Activated CD4-positive, alpha-beta T cell treated with anti-CD3 and anti-CD28 coated beads, Interleukin-10, Interleukin-2, amounts not matched to agents 100 ng/mL and 50 ng/mL, durations not matched to agents 16 hours and 8 hours (primary cell): ENCODE results near the gene ASRGL1.

Experiments
- DNase-seq: peaks from one replicate; pipeline ENCODE4 v3.0.0-alpha.2; 2020

Gene ASRGL1

GRCh38 chr11:62419314-62419929 lies 82.2 kb downstream of the ASRGL1 start:
- DNase-seq = no peak

GRCh38 chr11:62419943-62420342 lies 82.7 kb downstream of the ASRGL1 start:
- no peak for DNase-seq

GRCh38 chr11:62420882-62421281 lies 83.6 kb downstream of the ASRGL1 start:
- DNase-seq = no peak

GRCh38 chr11:62421996-62422395 lies 84.7 kb downstream of the ASRGL1 start:
- no peak for DNase-seq

GRCh38 chr11:62423012-62423411 lies 85.8 kb downstream of the ASRGL1 start:
- DNase-seq = no peak

- peak; percentile 87 for DNase-seq
Observed at GRCh38 chr11:62427630-62428233, 90.5 kb downstream of the ASRGL1 start.

- peak; percentile 13 for DNase-seq
Observed at GRCh38 chr11:62428871-62429560, 91.8 kb downstream of the ASRGL1 start.

- DNase-seq = no peak
Observed at GRCh38 chr11:62430425-62430824, 93.2 kb downstream of the ASRGL1 start.

- no peak for DNase-seq
Observed at GRCh38 chr11:62431171-62431901, 94.1 kb downstream of the ASRGL1 start.

- DNase-seq = no peak
Observed at GRCh38 chr11:62432695-62433094, 95.4 kb downstream of the ASRGL1 start.

GRCh38 chr11:62433141-62433903 lies 96.1 kb downstream of the ASRGL1 start:
- DNase-seq = no peak

GRCh38 chr11:62433904-62434276 lies 96.6 kb downstream of the ASRGL1 start:
- no peak for DNase-seq

- DNase-seq = peak; percentile 11
Observed at GRCh38 chr11:62435846-62436660, 98.8 kb downstream of the ASRGL1 start.

- DNase-seq = no peak
Observed at GRCh38 chr11:62437616-62438015, 100.4 kb downstream of the ASRGL1 start.

GRCh38 chr11:62438641-62439040 lies 101.4 kb downstream of the ASRGL1 start:
- no peak for DNase-seq

GRCh38 chr11:62439785-62440602 lies 102.7 kb downstream of the ASRGL1 start:
- DNase-seq = no peak
